Measurements from ENCODE around the gene LRP1.

The LRP1 gene

GRCh38 chr12:57170408-57170807 is 42.1 kb downstream of the LRP1 start:
- no peak for DNase-seq (ENCODE audit: low spot score)
- TF ChIP-seq CTCF (IDR thresholded peaks at IDR 0.05) = no peak
- Histone ChIP-seq H3K27ac (no peak overlapping the region), H3K4me3 (no peak overlapping the region)

DNA sequence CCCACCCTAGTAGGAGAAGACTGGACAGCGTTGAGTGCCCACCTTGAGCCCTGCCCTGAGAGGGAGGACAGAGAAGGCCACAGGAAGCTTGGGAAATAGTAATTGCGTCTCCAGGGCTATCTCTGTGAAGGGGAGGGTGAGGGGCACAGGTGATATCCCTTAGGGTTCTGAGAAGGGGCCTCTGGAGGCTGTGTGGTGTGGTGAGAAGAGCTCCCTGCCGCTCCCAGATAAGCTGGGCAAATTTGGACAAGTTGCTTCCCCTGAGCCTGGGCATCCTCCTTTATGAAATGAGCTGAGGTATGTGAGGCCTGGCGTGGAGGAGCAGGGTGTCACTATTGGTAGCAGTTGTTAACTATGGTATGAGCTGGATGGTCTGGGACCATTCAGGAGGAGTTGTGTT is 42.6 kb downstream of the LRP1 start:
- peak overlapping the region in 1 of 2 donors; percentile 38 for H3K27ac ChIP-seq
- TF ChIP-seq CTCF (IDR thresholded peaks at IDR 0.05) = no peak
- DNase-seq (ENCODE audit: low spot score) = no peak
- no peak overlapping the region for H3K4me3 ChIP-seq

GRCh38 chr12:57171668-57172067 is 43.4 kb downstream of the LRP1 start:
- TF ChIP-seq CTCF (IDR thresholded peaks at IDR 0.05) = no peak
- Histone ChIP-seq H3K4me3 (no peak overlapping the region), H3K27ac (peak overlapping the region in 1 of 2 donors; percentile 38)
- no peak for DNase-seq (ENCODE audit: low spot score)

- Histone ChIP-seq H3K4me3 (no peak overlapping the region), H3K27ac (peak overlapping the region in 1 of 2 donors; percentile 48)
- no peak for DNase-seq (ENCODE audit: low spot score)
- TF ChIP-seq CTCF (IDR thresholded peaks at IDR 0.05) = peak; percentile 52
Observed at GRCh38 chr12:57173089-57173488, 44.8 kb downstream of the LRP1 start.

- H3K4me3 ChIP-seq = no peak overlapping the region
- no peak overlapping the region for H3K27ac ChIP-seq
- no peak for DNase-seq (ENCODE audit: low spot score)
- TF ChIP-seq CTCF (IDR thresholded peaks at IDR 0.05) = no peak
Observed at GRCh38 chr12:57173683-57174082, 45.4 kb downstream of the LRP1 start.

DNA sequence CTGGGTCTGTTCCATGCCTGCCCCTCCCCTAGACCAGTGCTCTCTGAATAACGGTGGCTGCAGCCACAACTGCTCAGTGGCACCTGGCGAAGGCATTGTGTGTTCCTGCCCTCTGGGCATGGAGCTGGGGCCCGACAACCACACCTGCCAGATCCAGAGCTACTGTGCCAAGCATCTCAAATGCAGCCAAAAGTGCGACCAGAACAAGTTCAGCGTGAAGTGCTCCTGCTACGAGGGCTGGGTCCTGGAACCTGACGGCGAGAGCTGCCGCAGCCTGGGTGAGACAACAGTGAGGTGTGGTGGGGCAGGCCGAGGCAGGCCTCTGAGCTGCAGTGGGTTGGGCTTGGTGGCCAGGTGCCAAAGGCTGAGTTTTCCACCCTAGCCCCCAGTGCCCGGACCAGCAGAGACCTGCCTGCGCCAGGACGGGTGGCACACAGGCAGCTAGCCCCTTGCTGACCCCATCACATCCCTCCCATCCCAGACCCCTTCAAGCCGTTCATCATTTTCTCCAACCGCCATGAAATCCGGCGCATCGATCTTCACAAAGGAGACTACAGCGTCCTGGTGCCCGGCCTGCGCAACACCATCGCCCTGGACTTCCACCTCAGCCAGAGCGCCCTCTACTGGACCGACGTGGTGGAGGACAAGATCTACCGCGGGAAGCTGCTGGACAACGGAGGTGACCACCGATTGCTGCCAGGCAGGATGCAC is 47.3 kb downstream of the LRP1 start:
- peak; percentile 86 for DNase-seq (ENCODE audit: low spot score)
- Histone ChIP-seq H3K27ac (peak overlapping the region in 1 of 2 donors; percentile 65), H3K4me3 (no peak overlapping the region)
- peak; percentile 81 for TF ChIP-seq CTCF (IDR thresholded peaks at IDR 0.05)

DNA sequence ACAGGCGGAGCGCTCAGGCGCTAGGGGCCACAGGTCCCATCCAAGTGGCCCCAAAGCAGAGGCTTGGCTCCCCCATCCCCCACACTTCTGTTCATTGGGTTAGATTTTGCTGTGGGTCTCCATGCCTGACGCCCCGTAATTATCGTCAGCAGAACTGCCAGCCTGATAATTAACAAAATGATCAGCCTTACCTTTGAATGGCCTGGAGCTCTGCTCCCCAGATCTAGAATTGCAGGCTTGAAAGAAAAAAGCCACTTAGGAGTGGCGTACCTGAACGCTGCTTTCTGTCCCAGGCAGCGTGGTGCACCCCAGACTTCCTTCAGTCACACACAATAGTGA is 47.8 kb downstream of the LRP1 start:
- H3K27ac ChIP-seq = peak overlapping the region in 1 of 2 donors; percentile 65
- TF ChIP-seq CTCF (IDR thresholded peaks at IDR 0.05) = peak; percentile 5
- DNase-seq (ENCODE audit: low spot score) = no peak
- no peak overlapping the region for H3K4me3 ChIP-seq

Measured in coronary artery (tissue), 2 donors.